Measurements from ENCODE around the gene PDHA1.

- TF ChIP-seq, protein P1, sequence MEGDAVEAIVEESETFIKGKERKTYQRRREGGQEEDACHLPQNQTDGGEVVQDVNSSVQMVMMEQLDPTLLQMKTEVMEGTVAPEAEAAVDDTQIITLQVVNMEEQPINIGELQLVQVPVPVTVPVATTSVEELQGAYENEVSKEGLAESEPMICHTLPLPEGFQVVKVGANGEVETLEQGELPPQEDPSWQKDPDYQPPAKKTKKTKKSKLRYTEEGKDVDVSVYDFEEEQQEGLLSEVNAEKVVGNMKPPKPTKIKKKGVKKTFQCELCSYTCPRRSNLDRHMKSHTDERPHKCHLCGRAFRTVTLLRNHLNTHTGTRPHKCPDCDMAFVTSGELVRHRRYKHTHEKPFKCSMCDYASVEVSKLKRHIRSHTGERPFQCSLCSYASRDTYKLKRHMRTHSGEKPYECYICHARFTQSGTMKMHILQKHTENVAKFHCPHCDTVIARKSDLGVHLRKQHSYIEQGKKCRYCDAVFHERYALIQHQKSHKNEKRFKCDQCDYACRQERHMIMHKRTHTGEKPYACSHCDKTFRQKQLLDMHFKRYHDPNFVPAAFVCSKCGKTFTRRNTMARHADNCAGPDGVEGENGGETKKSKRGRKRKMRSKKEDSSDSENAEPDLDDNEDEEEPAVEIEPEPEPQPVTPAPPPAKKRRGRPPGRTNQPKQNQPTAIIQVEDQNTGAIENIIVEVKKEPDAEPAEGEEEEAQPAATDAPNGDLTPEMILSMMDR (IDR thresholded peaks at IDR 0.05; ENCODE audit: control extremely low read depth in 1 of 3, insufficient read depth in 1 of 3, low read depth in 1 of 3, low read length in 3 of 3): no peak
- TF ChIP-seq CHD2 (IDR thresholded peaks at IDR 0.05; ENCODE audit: low read length) (no peak), RAD21 (IDR thresholded peaks at IDR 0.05 in 1 of 2, conservative IDR thresholded peaks at IDR 0.05 in 1 of 2; ENCODE audit: low read depth in 2 of 2, low read length in 2 of 2) (no peak), CHD1 (IDR thresholded peaks at IDR 0.05; ENCODE audit: low read depth, low read length) (no peak), CBX5 (IDR thresholded peaks at IDR 0.05; ENCODE audit: low read depth, low read length) (no peak), ZNF274 (IDR thresholded peaks at IDR 0.05; ENCODE audit: borderline replicate concordance, extremely low read depth, low read length) (no peak)
- TF ChIP-seq, protein P2, sequence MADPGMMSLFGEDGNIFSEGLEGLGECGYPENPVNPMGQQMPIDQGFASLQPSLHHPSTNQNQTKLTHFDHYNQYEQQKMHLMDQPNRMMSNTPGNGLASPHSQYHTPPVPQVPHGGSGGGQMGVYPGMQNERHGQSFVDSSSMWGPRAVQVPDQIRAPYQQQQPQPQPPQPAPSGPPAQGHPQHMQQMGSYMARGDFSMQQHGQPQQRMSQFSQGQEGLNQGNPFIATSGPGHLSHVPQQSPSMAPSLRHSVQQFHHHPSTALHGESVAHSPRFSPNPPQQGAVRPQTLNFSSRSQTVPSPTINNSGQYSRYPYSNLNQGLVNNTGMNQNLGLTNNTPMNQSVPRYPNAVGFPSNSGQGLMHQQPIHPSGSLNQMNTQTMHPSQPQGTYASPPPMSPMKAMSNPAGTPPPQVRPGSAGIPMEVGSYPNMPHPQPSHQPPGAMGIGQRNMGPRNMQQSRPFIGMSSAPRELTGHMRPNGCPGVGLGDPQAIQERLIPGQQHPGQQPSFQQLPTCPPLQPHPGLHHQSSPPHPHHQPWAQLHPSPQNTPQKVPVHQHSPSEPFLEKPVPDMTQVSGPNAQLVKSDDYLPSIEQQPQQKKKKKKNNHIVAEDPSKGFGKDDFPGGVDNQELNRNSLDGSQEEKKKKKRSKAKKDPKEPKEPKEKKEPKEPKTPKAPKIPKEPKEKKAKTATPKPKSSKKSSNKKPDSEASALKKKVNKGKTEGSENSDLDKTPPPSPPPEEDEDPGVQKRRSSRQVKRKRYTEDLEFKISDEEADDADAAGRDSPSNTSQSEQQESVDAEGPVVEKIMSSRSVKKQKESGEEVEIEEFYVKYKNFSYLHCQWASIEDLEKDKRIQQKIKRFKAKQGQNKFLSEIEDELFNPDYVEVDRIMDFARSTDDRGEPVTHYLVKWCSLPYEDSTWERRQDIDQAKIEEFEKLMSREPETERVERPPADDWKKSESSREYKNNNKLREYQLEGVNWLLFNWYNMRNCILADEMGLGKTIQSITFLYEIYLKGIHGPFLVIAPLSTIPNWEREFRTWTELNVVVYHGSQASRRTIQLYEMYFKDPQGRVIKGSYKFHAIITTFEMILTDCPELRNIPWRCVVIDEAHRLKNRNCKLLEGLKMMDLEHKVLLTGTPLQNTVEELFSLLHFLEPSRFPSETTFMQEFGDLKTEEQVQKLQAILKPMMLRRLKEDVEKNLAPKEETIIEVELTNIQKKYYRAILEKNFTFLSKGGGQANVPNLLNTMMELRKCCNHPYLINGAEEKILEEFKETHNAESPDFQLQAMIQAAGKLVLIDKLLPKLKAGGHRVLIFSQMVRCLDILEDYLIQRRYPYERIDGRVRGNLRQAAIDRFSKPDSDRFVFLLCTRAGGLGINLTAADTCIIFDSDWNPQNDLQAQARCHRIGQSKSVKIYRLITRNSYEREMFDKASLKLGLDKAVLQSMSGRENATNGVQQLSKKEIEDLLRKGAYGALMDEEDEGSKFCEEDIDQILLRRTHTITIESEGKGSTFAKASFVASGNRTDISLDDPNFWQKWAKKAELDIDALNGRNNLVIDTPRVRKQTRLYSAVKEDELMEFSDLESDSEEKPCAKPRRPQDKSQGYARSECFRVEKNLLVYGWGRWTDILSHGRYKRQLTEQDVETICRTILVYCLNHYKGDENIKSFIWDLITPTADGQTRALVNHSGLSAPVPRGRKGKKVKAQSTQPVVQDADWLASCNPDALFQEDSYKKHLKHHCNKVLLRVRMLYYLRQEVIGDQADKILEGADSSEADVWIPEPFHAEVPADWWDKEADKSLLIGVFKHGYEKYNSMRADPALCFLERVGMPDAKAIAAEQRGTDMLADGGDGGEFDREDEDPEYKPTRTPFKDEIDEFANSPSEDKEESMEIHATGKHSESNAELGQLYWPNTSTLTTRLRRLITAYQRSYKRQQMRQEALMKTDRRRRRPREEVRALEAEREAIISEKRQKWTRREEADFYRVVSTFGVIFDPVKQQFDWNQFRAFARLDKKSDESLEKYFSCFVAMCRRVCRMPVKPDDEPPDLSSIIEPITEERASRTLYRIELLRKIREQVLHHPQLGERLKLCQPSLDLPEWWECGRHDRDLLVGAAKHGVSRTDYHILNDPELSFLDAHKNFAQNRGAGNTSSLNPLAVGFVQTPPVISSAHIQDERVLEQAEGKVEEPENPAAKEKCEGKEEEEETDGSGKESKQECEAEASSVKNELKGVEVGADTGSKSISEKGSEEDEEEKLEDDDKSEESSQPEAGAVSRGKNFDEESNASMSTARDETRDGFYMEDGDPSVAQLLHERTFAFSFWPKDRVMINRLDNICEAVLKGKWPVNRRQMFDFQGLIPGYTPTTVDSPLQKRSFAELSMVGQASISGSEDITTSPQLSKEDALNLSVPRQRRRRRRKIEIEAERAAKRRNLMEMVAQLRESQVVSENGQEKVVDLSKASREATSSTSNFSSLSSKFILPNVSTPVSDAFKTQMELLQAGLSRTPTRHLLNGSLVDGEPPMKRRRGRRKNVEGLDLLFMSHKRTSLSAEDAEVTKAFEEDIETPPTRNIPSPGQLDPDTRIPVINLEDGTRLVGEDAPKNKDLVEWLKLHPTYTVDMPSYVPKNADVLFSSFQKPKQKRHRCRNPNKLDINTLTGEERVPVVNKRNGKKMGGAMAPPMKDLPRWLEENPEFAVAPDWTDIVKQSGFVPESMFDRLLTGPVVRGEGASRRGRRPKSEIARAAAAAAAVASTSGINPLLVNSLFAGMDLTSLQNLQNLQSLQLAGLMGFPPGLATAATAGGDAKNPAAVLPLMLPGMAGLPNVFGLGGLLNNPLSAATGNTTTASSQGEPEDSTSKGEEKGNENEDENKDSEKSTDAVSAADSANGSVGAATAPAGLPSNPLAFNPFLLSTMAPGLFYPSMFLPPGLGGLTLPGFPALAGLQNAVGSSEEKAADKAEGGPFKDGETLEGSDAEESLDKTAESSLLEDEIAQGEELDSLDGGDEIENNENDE (IDR thresholded peaks at IDR 0.05; ENCODE audit: insufficient replicate concordance, low read length): no peak
Observed at GRCh38 chrX:19360903-19361302, 17.2 kb downstream of the PDHA1 start.

Data from H1 (cell line).